Right renal pelvis (tissue), 4 donors: Measurements from ENCODE around the gene SLC29A2. TPM values are rescaled to one million over a fixed set of nuclear protein-coding genes. Genes with fewer than 3 reads are reported as not detected.

ENCODE experiments used
- DNase-seq, 4 donors: peaks; one replicate each; pipeline ENCODE4 v3.0.0-alpha.2; 2013; ENCODE audit warnings: low read depth in 4 of 4, low spot score in 3 of 4, missing footprints in 1 of 4
- polyA plus RNA-seq, 4 donors: library from polyadenylated mRNA; unstranded; fragments of 120-200 nt; gene quantifications; one replicate each; pipeline ENCODE4 v1.2.1, GENCODE V29; 2013; ENCODE audit not compliant: insufficient read length in 4 of 4

The SLC29A2 gene
- polyA plus RNA-seq, 4 donors, result 18.5 to 23.1 (median 20.8) TPM

- DNase-seq, result no peak
These were observed 35.9 kb downstream of the SLC29A2 start for GRCh38 chr11:66335531-66336233.

- DNase-seq, result no peak
These were observed 36.7 kb downstream of the SLC29A2 start for GRCh38 chr11:66334605-66335442.

- DNase-seq, result no peak
These were observed 37.5 kb downstream of the SLC29A2 start for GRCh38 chr11:66333896-66334604.

GRCh38 chr11:66333220-66333877, 38.2 kb downstream of the SLC29A2 start:
- DNase-seq, result no peak

GRCh38 chr11:66332371-66333219, 39.0 kb downstream of the SLC29A2 start:
- no peak for DNase-seq

- DNase-seq, result no peak
These were observed 39.8 kb downstream of the SLC29A2 start for GRCh38 chr11:66331542-66332370.

- no peak for DNase-seq
These were observed 40.6 kb downstream of the SLC29A2 start for GRCh38 chr11:66330931-66331330.

- DNase-seq, result no peak
These were observed 42.3 kb downstream of the SLC29A2 start for GRCh38 chr11:66329165-66329673.

- peak in 1 of 4 donors; percentile 74 for DNase-seq
These were observed 43.0 kb downstream of the SLC29A2 start for GRCh38 chr11:66328302-66329144.

- no peak for DNase-seq
These were observed 43.6 kb downstream of the SLC29A2 start for GRCh38 chr11:66328031-66328301.

GRCh38 chr11:66327171-66328030, 44.2 kb downstream of the SLC29A2 start:
- no peak for DNase-seq

- no peak for DNase-seq
These were observed 45.1 kb downstream of the SLC29A2 start for GRCh38 chr11:66326261-66327111.

- no peak for DNase-seq
These were observed 46.3 kb downstream of the SLC29A2 start for GRCh38 chr11:66325263-66325671.

- no peak for DNase-seq
These were observed 46.9 kb downstream of the SLC29A2 start for GRCh38 chr11:66324664-66325063.

- no peak for DNase-seq
These were observed 47.9 kb downstream of the SLC29A2 start for GRCh38 chr11:66323684-66324083.

GRCh38 chr11:66322732-66323427, 48.7 kb downstream of the SLC29A2 start:
- no peak for DNase-seq
